ENCODE results near the gene CPHXL2. TPM values are rescaled to one million over a fixed set of nuclear protein-coding genes. Genes with fewer than 3 reads are reported as not detected.

CPHXL2 gene
- total RNA-seq, 1 donor from 2014 or later, result not detected

DNA sequence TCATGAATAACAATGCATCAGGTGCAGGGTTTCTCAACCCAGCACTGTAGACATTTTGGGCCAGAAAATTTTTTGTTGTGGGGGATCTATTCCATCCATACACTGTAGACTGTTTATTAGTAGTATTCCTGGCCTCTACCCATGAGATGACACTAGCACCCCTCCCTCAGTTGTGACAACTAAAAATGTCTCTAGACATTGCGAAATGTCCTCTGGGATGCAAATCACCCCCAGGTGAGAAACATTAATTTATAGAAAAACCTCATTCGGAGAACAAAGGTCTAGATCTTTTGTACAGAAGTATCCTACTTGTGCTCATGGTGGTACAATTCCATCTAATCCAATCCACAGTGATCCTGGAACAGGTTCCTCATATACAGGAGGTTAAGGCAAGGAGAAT lies 58.0 kb downstream of the CPHXL2 start:
- Histone ChIP-seq H3K4me3 (ENCODE audit: low read depth, low read length) (no peak overlapping the region), H3K36me3 (ENCODE audit: control insufficient read depth, insufficient read depth, low read length) (peaks cover 16% of the 10 kb centered on the region), H3K27me3 (ENCODE audit: control insufficient read depth, insufficient read depth, low read length) (no peaks in the 10 kb centered on the region)
- FAIRE-seq, result no peak
- DNase-seq (ENCODE audit: low read depth), result no peak
- TF ChIP-seq CTCF (IDR thresholded peaks at IDR 0.05; ENCODE audit: insufficient read depth, low read length, severe bottlenecking), result no peak

- Histone ChIP-seq H3K36me3 (ENCODE audit: control insufficient read depth, insufficient read depth, low read length) (peaks cover 20% of the 10 kb centered on the region), H3K27me3 (ENCODE audit: control insufficient read depth, insufficient read depth, low read length) (no peaks in the 10 kb centered on the region), H3K4me3 (ENCODE audit: low read depth, low read length) (no peak overlapping the region)
- FAIRE-seq, result no peak
- no peak for DNase-seq (ENCODE audit: low read depth)
- no peak for TF ChIP-seq CTCF (IDR thresholded peaks at IDR 0.05; ENCODE audit: insufficient read depth, low read length, severe bottlenecking)
These were observed 59.7 kb downstream of the CPHXL2 start for GRCh38 chr16:75617121-75617520.

- FAIRE-seq, result no peak
- no peak for TF ChIP-seq CTCF (IDR thresholded peaks at IDR 0.05; ENCODE audit: insufficient read depth, low read length, severe bottlenecking)
- H3K4me3 ChIP-seq (ENCODE audit: low read depth, low read length), result no peak overlapping the region
- no peak for DNase-seq (ENCODE audit: low read depth)
- H3K36me3 ChIP-seq (ENCODE audit: control insufficient read depth, insufficient read depth, low read length), result peaks cover 20% of the 10 kb centered on the region
- no peaks in the 10 kb centered on the region for H3K27me3 ChIP-seq (ENCODE audit: control insufficient read depth, insufficient read depth, low read length)
These were observed 60.2 kb downstream of the CPHXL2 start for GRCh38 chr16:75616521-75617010.

GRCh38 chr16:75615619-75616018 lies 61.2 kb downstream of the CPHXL2 start:
- TF ChIP-seq CTCF (IDR thresholded peaks at IDR 0.05; ENCODE audit: insufficient read depth, low read length, severe bottlenecking), result no peak
- no peaks in the 10 kb centered on the region for H3K27me3 ChIP-seq (ENCODE audit: control insufficient read depth, insufficient read depth, low read length)
- no peak for DNase-seq (ENCODE audit: low read depth)
- FAIRE-seq, result no peak
- H3K4me3 ChIP-seq (ENCODE audit: low read depth, low read length), result no peak overlapping the region
- H3K36me3 ChIP-seq (ENCODE audit: control insufficient read depth, insufficient read depth, low read length), result peaks cover 20% of the 10 kb centered on the region

DNA sequence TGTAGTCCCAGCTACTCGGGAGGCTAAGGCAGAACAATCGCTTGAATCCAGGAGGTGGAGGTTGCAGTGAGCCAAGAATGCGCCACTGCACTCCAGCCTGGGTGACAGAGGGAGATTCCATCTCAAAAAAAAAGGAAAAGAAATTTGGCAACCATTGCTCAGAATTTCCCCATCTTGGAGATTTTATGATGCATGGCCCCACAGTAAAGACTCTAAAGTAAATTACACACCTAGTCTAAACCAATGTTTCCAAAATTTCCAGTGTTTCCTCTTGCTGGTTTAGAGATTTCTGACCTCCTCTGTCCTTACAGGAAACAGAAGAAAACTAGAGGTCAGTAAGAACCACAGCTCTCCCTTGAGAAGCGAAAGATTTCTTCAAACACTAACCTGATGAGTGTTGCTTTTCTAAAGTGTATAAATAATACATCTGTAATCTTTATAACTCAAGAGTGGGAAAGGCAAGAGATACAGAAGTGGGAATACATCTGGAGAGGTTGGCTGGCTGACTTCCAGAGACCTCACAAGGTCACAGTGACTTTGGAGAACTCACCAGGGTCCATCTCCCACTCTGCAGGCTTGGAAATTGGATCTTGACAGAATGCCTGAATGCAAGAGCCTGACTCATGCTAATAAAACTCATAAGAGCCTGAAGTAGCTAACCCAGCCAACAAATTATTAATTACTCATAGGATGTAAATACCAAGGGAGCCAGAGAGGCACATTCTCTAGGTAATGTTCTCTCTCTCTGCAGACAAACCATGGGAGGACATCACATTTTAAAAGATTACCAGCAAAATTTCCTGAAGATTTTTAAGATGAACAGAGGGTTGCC lies 62.5 kb downstream of the CPHXL2 start:
- no peak for TF ChIP-seq CTCF (IDR thresholded peaks at IDR 0.05; ENCODE audit: insufficient read depth, low read length, severe bottlenecking)
- Histone ChIP-seq H3K27me3 (ENCODE audit: control insufficient read depth, insufficient read depth, low read length) (no peaks in the 10 kb centered on the region), H3K4me3 (ENCODE audit: low read depth, low read length) (no peak overlapping the region), H3K36me3 (ENCODE audit: control insufficient read depth, insufficient read depth, low read length) (peaks cover 20% of the 10 kb centered on the region)
- FAIRE-seq (no peak), DNase-seq (ENCODE audit: low read depth) (peak; percentile 59)

Other genes starting within 250 kb of the CPHXL2 start
- 46.6 and 58.6 TPM in 2 replicates for gene CFDP1, start 243.5 kb downstream of the CPHXL2 start, total RNA-seq
- gene TMEM170A, start 212.3 kb downstream of the CPHXL2 start, total RNA-seq, result 28.2 and 33.2 TPM in 2 replicates
- 1.3 and 6.4 TPM in 2 replicates for gene CHST6, start 181.6 kb downstream of the CPHXL2 start, total RNA-seq
- not detected in 2 replicates for gene CHST5, start 140.9 kb downstream of the CPHXL2 start, total RNA-seq
- 5.2 and 9.7 TPM in 2 replicates for gene TMEM231, start 120.8 kb downstream of the CPHXL2 start, total RNA-seq
- gene GABARAPL2, start 110.6 kb downstream of the CPHXL2 start, total RNA-seq, result 27.6 and 32.0 TPM in 2 replicates
- 55.4 and 67.9 TPM in 2 replicates for gene ADAT1, start 53.7 kb downstream of the CPHXL2 start, total RNA-seq
- 123 and 210 TPM in 2 replicates for gene KARS1, start 29.3 kb downstream of the CPHXL2 start, total RNA-seq
- gene TERF2IP, start 29.2 kb downstream of the CPHXL2 start, total RNA-seq, result 21.6 and 24.6 TPM in 2 replicates
- not detected in 2 replicates for gene DUXB, start 24.5 kb upstream of the CPHXL2 start, total RNA-seq
- not detected in 2 replicates for gene CPHXL, start 49.5 kb upstream of the CPHXL2 start, total RNA-seq

All from bronchial epithelial cell (primary cell).